HL-60 (cell line): ENCODE measurements around the gene CCDC88C.

Source experiments
- DNase-seq, 2 experiments: peaks; one replicate each; pipeline ENCODE4 v3.0.0-alpha.2; 2010 to 2020; ENCODE audit warnings: low read depth in 1 of 2, low spot score in 1 of 2
- H3K27ac ChIP-seq: fragments of 250-450 bp; sonication (Bioruptor Pico); replicated peaks from 2 replicates; pipeline ENCODE4 v1.5.1; 2020; ENCODE audit warnings: mild to moderate bottlenecking, moderate library complexity
- H3K27me3 ChIP-seq: fragments of 250-450 bp; sonication (Bioruptor Pico); 2 replicates; pipeline ENCODE4 v1.5.1; 2021; ENCODE audit warnings: mild to moderate bottlenecking, moderate library complexity; ENCODE audit not compliant: insufficient read depth, poor library complexity, severe bottlenecking
- H3K4me3 ChIP-seq: replicated peaks from 2 replicates; pipeline ENCODE4 v1.5.1; 2011; ENCODE audit warnings: mild to moderate bottlenecking, control low read depth, low read length; ENCODE audit not compliant: insufficient read depth
- CTCF ChIP-seq: IDR thresholded peaks from one replicate; pipeline ENCODE4 v1.5.1; 2011; ENCODE audit warnings: low read length, control low read depth, inconsistent platforms; ENCODE audit not compliant: insufficient read depth
- GABPA ChIP-seq: IDR thresholded peaks from 2 replicates; pipeline ENCODE4 v1.6.1; 2012; ENCODE audit warnings: low read depth
- POLR2AphosphoS5 ChIP-seq: IDR thresholded peaks from 2 replicates; pipeline ENCODE4 v1.6.1; 2012; ENCODE audit warnings: low read depth
- SPI1 ChIP-seq: IDR thresholded peaks from 2 replicates; pipeline ENCODE4 v1.6.1; 2012; ENCODE audit warnings: low read depth, mild to moderate bottlenecking, borderline replicate concordance
- TF ChIP-seq, protein P1 (sequence below): IDR thresholded peaks from 2 replicates; pipeline ENCODE4 v1.6.1; 2012; ENCODE audit warnings: low read depth; ENCODE audit not compliant: insufficient replicate concordance

CCDC88C gene

GRCh38 chr14:91332986-91333649, 84.5 kb downstream of the CCDC88C start:
- no peak for DNase-seq
- TF ChIP-seq SPI1 (no peak), POLR2AphosphoS5 (no peak), CTCF (no peak)
- Histone ChIP-seq H3K27me3 (no peaks in the 10 kb centered on the region), H3K27ac (no peak overlapping the region), H3K4me3 (no peak overlapping the region)

- H3K4me3 ChIP-seq, result no peak overlapping the region
- no peaks in the 10 kb centered on the region for H3K27me3 ChIP-seq
- TF ChIP-seq CTCF, result no peak
- peak; percentile 25; the same call in 1 of the 2 replicates for TF ChIP-seq SPI1
- DNase-seq, result peak; percentile 50 to 73
- H3K27ac ChIP-seq, result no peak overlapping the region
These were observed 85.2 kb downstream of the CCDC88C start for GRCh38 chr14:91332171-91332985.

GRCh38 chr14:91331721-91332120, 85.9 kb downstream of the CCDC88C start:
- DNase-seq, result no peak
- Histone ChIP-seq H3K27me3 (no peaks in the 10 kb centered on the region), H3K4me3 (no peak overlapping the region), H3K27ac (no peak overlapping the region)
- TF ChIP-seq SPI1, result no peak
- TF ChIP-seq, protein P1, sequence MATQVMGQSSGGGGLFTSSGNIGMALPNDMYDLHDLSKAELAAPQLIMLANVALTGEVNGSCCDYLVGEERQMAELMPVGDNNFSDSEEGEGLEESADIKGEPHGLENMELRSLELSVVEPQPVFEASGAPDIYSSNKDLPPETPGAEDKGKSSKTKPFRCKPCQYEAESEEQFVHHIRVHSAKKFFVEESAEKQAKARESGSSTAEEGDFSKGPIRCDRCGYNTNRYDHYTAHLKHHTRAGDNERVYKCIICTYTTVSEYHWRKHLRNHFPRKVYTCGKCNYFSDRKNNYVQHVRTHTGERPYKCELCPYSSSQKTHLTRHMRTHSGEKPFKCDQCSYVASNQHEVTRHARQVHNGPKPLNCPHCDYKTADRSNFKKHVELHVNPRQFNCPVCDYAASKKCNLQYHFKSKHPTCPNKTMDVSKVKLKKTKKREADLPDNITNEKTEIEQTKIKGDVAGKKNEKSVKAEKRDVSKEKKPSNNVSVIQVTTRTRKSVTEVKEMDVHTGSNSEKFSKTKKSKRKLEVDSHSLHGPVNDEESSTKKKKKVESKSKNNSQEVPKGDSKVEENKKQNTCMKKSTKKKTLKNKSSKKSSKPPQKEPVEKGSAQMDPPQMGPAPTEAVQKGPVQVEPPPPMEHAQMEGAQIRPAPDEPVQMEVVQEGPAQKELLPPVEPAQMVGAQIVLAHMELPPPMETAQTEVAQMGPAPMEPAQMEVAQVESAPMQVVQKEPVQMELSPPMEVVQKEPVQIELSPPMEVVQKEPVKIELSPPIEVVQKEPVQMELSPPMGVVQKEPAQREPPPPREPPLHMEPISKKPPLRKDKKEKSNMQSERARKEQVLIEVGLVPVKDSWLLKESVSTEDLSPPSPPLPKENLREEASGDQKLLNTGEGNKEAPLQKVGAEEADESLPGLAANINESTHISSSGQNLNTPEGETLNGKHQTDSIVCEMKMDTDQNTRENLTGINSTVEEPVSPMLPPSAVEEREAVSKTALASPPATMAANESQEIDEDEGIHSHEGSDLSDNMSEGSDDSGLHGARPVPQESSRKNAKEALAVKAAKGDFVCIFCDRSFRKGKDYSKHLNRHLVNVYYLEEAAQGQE, result no peak
- TF ChIP-seq POLR2AphosphoS5, result no peak
- TF ChIP-seq GABPA, result no peak
- TF ChIP-seq CTCF, result no peak

DNA sequence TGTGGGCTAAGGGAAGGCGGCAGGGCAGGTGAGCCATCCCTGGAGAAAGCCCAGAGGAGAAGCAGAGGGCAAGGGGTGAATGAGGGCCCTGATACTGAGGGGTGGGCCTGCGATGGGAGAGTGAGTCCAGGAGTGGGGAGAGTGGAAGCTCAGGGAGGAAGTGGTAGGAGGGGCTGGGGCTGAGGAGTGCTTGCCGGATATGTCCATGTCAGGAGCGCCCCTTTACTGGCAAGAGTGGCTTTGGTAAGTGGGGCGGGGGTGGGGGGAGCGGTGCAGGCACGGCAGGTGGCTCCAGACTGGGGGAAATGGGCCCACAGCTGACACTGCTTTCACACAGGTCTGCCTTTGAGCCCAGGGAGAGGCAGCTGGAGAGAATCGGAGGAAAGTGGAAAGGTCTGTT, 86.8 kb downstream of the CCDC88C start:
- Histone ChIP-seq H3K27me3 (no peaks in the 10 kb centered on the region), H3K27ac (no peak overlapping the region), H3K4me3 (no peak overlapping the region)
- no peak for DNase-seq
- TF ChIP-seq, protein P1, result no peak
- TF ChIP-seq POLR2AphosphoS5 (no peak), CTCF (no peak), GABPA (no peak)
